A673 (cell line): Measurements from ENCODE around the gene TBL1X. TPM values are rescaled to one million over a fixed set of nuclear protein-coding genes. Genes with fewer than 3 reads are reported as not detected.

Experiments
- BruUV-seq: library from RNA; stranded (reverse); fragments of 400-500 nt; replicated peaks from 2 replicates; lab custom pipeline; 2021; lab: Mats Ljungman, UMichigan
- CTCF ChIA-PET: fragments of 300-600 bp; sonication (Branson Sonifier 250); formaldehyde crosslinking; loops from one replicate; lab custom pipeline; 2022; ENCODE audit warnings: antibody characterized with exemption; lab: Charles Lee
- POLR2A ChIA-PET: fragments of 300-600 bp; sonication (Branson Sonifier 250); formaldehyde crosslinking; loops from one replicate; lab custom pipeline; 2022; ENCODE audit warnings: antibody characterized with exemption; ENCODE audit not compliant: low non-redundant PET; lab: Charles Lee
- DNase-seq: peaks from one replicate; pipeline ENCODE4 v3.0.0-alpha.2; 2015; ENCODE audit warnings: low spot score
- H3K27ac ChIP-seq: fragments of 200-600 bp; sonication (generic); 2 replicates; pipeline ENCODE4 v1.5.1; 2016; ENCODE audit warnings: mixed run types, low read depth, mild to moderate bottlenecking, mixed read lengths, antibody characterized with exemption, low read length; ENCODE audit not compliant: poor library complexity, severe bottlenecking
- H3K27me3 ChIP-seq: fragments of 200-600 bp; sonication (generic); replicated peaks from 2 replicates; pipeline ENCODE4 v1.6.1; 2017; ENCODE audit warnings: mixed run types, low read depth, mild to moderate bottlenecking, mixed read lengths, antibody characterized with exemption, low read length; ENCODE audit not compliant: insufficient read depth, poor library complexity
- H3K36me3 ChIP-seq: fragments of 200-600 bp; sonication (generic); 2 replicates; pipeline ENCODE4 v1.6.1; 2016; ENCODE audit warnings: mixed run types, mild to moderate bottlenecking, mixed read lengths, antibody characterized with exemption, low read length; ENCODE audit not compliant: insufficient read depth, poor library complexity, severe bottlenecking
- H3K4me1 ChIP-seq: fragments of 200-600 bp; sonication (generic); 2 replicates; pipeline ENCODE4 v1.6.1; 2017; ENCODE audit warnings: mixed run types, mild to moderate bottlenecking, mixed read lengths, antibody characterized with exemption, low read length; ENCODE audit not compliant: insufficient read depth, poor library complexity, severe bottlenecking
- H3K4me3 ChIP-seq: fragments of 200-600 bp; sonication (generic); 2 replicates; pipeline ENCODE4 v1.5.1; 2016; ENCODE audit warnings: low read depth, mixed run types, mild to moderate bottlenecking, mixed read lengths, low read length; ENCODE audit not compliant: poor library complexity, severe bottlenecking
- H3K9me3 ChIP-seq: fragments of 200-600 bp; sonication (generic); 2 replicates; pipeline ENCODE4 v1.6.1; 2016; ENCODE audit warnings: mixed run types, low read depth, mild to moderate bottlenecking, mixed read lengths, antibody characterized with exemption, low read length; ENCODE audit not compliant: poor library complexity, severe bottlenecking
- EZH2 ChIP-seq: fragments of 200-600 bp; sonication (generic); IDR thresholded peaks from 2 replicates; pipeline ENCODE4 v1.6.1; 2017; ENCODE audit warnings: borderline replicate concordance, low read depth, mild to moderate bottlenecking, mixed read lengths, antibody characterized with exemption, low read length; ENCODE audit not compliant: poor library complexity, severe bottlenecking
- intact Hi-C: fragments of 100-400 bp; cut with micrococcal nuclease; formaldehyde crosslinking; loops from one replicate; pipeline ENCODE4 v1.10.0; 2022; ENCODE audit not compliant: unreplicated experiment
- total RNA-seq: library from RNA; stranded (reverse); gene quantifications from 2 replicates; pipeline ENCODE4 v1.2.3, GENCODE V29; 2021
- TF ChIP-seq, protein P1 (sequence below): fragments of 300-800, 200-600 bp; sonication (generic); conservative IDR thresholded peaks from 2 replicates; pipeline ENCODE4 v1.5.1; 2017; ENCODE audit warnings: low read depth, mild to moderate bottlenecking, antibody characterized with exemption, low read length, moderate library complexity, mixed read lengths

TBL1X gene
- total RNA-seq, 1 experiment from 2014 or later = 26.9 TPM

DNA sequence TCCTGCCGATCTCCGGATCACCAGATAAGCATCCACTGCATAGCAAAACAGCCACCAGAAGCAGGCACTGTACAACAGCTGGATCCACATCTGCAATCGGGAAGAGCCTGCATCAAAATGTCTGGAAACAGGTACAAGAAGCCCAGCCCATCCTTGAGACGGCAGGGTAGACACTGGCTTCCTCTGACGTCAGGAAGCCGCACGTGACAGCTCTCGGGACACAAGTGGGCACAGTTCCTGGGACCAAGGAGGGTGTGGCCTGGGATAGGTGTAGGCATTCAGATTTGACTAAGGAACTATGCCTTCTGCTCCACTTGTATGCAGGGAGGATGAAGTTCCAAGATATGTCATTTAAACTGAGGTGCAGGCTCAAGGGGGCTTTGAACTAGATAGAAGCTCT, 294.5 kb downstream of the TBL1X start:
- intact Hi-C loops = no loop called here
- H3K36me3 ChIP-seq = no peaks in the 10 kb centered on the region
- BruUV-seq = no TSS peak
- no peak for DNase-seq
- H3K9me3 ChIP-seq = no peaks in the 10 kb centered on the region
- CTCF ChIA-PET = no interaction called here
- no peak overlapping the region for H3K4me3 ChIP-seq
- POLR2A ChIA-PET = no interaction called here
- no peak overlapping the region for H3K27ac ChIP-seq
- H3K27me3 ChIP-seq = no peaks in the 10 kb centered on the region
- no peaks in the 10 kb centered on the region for H3K4me1 ChIP-seq
- TF ChIP-seq EZH2 = no peak
- TF ChIP-seq, protein P1, sequence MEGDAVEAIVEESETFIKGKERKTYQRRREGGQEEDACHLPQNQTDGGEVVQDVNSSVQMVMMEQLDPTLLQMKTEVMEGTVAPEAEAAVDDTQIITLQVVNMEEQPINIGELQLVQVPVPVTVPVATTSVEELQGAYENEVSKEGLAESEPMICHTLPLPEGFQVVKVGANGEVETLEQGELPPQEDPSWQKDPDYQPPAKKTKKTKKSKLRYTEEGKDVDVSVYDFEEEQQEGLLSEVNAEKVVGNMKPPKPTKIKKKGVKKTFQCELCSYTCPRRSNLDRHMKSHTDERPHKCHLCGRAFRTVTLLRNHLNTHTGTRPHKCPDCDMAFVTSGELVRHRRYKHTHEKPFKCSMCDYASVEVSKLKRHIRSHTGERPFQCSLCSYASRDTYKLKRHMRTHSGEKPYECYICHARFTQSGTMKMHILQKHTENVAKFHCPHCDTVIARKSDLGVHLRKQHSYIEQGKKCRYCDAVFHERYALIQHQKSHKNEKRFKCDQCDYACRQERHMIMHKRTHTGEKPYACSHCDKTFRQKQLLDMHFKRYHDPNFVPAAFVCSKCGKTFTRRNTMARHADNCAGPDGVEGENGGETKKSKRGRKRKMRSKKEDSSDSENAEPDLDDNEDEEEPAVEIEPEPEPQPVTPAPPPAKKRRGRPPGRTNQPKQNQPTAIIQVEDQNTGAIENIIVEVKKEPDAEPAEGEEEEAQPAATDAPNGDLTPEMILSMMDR = no peak

DNA sequence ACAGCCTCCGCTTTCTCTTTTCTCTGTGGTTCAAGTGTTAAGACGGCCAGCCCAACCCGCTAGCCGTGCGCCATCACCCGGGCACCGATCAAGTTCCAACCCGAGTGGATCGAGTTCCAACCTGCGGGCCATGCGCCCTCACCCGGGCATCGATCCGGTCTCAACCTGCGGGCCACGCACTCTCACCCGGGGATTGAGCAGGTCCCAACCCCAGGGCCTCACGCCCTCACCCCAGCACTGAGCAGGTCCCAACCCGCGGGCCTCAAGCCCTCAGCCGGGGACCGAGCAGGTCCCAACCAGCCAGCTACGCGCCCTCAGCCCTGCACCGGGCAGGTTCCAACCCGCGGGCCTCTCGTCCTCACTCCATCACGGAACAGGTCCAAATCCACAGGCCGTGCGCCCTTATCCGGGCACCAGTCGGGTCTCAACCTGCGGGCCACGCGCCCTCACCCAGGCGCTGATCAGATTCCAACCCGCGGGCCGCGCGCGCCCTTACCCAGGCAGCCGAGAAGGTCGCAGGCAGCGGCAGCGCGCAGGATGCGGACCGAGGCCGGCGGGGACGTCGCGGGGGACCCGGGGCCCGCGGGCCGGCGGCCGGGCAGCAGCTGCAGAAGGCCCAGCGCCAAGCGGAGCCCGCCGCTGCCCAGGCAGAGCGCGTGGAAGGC, 300.3 kb downstream of the TBL1X start:
- ChIA-PET POLR2A (no interaction called here), CTCF (no interaction called here)
- Histone ChIP-seq H3K36me3 (no peaks in the 10 kb centered on the region), H3K4me3 (no peak overlapping the region), H3K4me1 (peaks cover 16% of the 10 kb centered on the region), H3K9me3 (no peaks in the 10 kb centered on the region), H3K27ac (no peak overlapping the region), H3K27me3 (no peaks in the 10 kb centered on the region)
- no TSS peak for BruUV-seq
- DNase-seq = no peak
- intact Hi-C loops = no loop called here
- no peak for TF ChIP-seq EZH2
- TF ChIP-seq, protein P1 = no peak

DNA sequence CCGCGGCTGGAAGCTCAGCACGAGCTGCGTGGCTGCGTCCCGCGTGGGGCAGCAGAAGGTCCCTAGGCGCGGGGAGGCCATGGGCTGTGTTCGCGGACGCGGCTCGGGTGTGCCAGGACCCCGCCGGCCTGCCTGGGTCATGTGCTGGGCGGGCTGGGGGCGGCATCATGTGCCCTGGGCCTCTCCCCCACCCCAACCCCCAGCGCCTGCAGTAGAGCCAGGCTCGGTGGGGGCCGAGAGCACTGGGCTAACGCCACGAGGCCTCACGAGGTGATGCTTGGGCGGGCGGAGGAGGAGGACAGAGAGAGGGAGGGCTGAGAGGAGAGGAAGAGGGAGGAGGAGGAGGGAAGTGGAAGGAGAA, 300.9 kb downstream of the TBL1X start, which contains the start of gene GPR143:
GPR143 (minus strand) TSS at position 111 of the 361 bp plus-strand sequence; CDS start at position 81, 30 bp downstream.
- Histone ChIP-seq H3K4me3 (no peak within 1 kb of the TSS), H3K9me3 (no peaks in the 10 kb centered on the region), H3K4me1 (peaks cover 16% of the 10 kb centered on the region), H3K27me3 (no peaks in the 10 kb centered on the region), H3K36me3 (no peaks in the 10 kb centered on the region), H3K27ac (no peak within 1 kb of the TSS)
- DNase-seq = no peak
- CTCF ChIA-PET = no interaction called here
- TF ChIP-seq, protein P1 = no peak
- no peak for TF ChIP-seq EZH2
- POLR2A ChIA-PET = no interaction called here
- BruUV-seq = no TSS peak
- intact Hi-C loops = no loop called here
